ENCODE data around the gene CAMTA2.
A peak's percentile ranks its signal among the peaks of the same experiment; 100 is the strongest.

DNA sequence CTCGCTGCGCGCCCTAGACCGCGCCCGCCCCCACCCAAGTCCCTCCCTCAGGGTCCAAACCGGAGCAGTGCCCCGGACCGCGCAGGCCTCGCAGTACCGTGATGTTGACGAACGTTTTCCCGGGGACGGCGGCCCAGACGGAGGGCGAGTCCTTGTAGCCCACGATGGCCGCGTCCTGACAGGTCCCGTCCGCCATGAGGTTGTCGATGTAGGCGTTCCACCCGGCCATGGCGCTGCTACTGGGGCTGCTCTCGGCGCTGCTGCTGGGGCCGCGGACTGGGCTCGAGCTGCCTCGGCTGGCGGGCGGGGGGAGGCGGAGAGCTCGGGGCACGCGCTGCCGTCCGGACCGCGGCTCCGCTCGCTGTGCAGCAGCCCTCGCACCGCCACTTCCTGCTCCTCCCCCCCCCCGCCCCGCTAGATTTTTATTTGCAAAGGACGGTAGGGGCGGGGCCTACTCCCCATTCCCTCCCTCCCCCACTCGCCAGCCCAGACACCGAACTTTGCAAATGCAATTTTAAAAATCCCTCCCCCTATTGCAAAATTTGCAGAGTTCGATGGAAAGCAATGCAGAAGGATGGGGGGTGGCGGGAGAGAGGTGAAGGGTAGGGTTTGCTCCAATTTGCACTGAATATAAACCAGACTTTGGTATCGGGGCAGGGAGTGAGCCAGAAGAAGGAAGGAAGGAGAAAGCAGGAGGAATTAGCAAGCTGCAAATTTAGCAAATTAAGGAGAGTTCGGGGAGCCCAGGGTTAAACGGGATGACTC is 39.1 kb downstream of the CAMTA2 start, which contains the start of gene PFN1:
- TF ChIP-seq, protein P1, sequence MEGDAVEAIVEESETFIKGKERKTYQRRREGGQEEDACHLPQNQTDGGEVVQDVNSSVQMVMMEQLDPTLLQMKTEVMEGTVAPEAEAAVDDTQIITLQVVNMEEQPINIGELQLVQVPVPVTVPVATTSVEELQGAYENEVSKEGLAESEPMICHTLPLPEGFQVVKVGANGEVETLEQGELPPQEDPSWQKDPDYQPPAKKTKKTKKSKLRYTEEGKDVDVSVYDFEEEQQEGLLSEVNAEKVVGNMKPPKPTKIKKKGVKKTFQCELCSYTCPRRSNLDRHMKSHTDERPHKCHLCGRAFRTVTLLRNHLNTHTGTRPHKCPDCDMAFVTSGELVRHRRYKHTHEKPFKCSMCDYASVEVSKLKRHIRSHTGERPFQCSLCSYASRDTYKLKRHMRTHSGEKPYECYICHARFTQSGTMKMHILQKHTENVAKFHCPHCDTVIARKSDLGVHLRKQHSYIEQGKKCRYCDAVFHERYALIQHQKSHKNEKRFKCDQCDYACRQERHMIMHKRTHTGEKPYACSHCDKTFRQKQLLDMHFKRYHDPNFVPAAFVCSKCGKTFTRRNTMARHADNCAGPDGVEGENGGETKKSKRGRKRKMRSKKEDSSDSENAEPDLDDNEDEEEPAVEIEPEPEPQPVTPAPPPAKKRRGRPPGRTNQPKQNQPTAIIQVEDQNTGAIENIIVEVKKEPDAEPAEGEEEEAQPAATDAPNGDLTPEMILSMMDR (IDR thresholded peaks at IDR 0.05) = no peak
- peak; percentile 97 for TF ChIP-seq POLR2A (IDR thresholded peaks at IDR 0.05)

Measured in right lobe of liver (tissue), 4 donors.